Fibroblast of skin of right biceps (primary cell): ENCODE results near the gene CACNA1S.

Source experiments
- DNase-seq: peaks from one replicate; pipeline ENCODE4 v3.0.0-alpha.2; 2013

CACNA1S gene

DNA sequence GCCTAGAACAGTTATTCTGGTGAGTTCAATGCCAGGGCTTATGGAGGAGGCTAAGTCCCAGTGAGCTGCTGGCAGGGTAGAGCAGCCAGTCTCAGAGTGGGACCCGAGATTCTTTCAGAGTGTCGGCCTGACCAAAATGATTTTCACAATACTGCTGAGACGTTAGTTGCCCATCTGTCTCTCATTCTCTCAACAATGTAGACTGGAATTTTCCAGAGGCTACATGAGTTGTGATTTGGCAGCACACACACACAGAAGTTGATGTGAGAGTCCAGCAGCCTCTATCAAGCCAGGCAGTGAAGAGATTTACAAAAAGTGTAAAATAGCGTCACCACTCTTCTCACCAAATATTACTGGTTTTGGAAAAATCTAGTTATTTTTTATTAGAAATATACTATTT is 21.7 kb downstream of the CACNA1S start:
- DNase-seq = no peak

DNA sequence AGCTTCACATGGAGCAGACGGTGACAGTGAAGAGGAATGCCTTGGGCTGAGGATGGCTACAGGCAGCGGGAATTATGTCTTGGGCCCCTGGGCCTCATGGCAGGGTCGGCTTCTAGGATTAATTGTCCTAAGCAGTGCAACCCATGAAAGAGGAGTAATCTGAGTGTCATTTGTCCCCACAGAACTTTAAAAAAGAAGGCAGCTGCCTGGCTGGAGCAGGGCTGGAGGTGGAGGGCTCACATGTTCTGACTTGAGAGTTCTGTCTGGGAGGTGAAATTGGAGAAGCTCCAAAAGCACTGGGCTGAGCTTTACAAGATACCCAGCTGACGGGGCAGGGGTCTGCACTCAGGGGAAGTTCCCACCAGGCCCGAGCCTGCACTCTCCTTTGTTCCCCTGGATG is 22.6 kb downstream of the CACNA1S start:
- no peak for DNase-seq

DNA sequence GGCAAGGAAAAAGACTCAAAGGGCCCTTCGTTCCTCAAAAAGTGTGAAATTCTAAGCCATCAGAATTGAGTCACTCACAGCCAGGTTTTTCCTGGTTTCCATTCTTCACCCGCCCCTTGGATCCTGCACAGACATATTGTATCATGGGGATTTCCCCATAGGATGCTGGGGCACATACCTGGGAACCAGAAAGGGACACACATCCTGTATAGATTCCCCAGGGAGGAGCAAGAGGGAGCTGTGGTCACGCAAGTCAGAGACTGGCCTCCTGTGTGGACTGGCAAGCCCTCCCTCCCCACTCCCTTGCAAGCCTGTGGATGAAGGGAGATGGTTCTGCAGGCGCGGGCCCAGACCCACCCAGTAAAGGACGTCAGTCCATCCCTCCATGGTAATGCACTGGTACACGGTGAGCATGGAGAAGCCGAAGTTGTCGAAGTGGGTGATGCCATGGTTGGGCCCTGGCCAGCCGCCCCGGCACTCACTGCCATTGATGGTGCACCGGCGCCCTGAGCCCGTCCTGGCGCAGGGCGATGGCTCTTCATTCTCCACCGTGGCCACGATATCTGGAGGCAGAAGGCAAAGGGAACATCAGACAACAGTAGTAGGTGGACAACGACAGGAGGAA is 23.2 kb downstream of the CACNA1S start:
- DNase-seq = no peak

DNA sequence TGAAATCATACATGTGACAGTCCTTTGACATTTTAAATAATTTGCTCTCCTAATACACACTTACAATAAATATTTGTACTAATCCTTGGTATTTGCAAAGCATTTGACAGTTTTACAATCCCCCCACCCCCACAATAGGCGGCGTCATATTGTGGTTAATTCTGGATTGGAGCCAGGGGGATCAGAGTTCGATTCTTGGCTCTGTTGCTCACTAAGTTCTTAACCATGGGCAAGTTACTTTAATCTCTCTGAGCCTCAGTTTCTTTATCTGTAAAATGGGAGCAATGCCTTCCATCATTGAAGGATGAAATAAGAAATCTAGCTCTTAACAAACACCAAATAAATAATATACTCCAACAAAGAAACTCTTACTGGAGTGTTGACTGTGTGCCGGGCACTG is 23.8 kb downstream of the CACNA1S start:
- peak; percentile 19 for DNase-seq

DNA sequence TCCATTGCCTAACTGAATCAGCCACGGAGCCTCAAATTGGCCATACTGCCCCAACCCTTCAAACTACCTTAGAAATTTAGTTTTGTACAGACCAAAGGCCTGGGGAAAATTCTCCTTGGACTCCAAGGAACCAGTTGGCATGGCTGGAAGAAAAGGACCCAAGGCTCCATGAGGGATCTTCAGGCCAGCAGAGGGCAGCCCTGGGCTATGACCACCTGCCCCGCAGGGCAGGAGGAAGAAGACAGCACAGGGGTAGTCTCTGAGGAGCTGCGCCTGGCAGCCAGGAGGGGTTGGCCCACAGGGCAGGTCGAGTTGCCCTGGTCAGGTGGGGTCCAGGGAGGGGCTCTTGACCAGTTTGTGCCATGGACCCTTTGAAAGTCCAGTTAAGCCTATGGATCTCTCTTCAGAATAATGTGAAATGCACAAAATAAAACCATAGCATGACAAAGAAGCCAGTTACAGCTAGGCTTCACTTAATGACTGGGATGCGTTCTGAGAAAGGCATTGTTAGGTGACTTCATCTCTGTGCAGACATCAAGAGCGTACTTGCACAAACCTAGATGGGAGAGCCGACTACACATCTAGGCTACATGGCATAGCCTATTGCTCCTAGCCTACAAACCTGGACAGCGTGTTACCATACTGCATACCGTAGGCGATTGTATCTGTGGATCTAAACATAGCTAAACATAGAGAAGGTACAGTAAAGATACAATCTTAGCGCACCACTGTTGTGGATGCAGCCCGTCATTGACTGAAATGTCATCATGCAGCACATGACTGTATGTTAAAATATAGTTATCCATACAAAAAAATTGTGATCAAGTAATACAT is 26.1 kb downstream of the CACNA1S start:
- peak; percentile 20 for DNase-seq

DNA sequence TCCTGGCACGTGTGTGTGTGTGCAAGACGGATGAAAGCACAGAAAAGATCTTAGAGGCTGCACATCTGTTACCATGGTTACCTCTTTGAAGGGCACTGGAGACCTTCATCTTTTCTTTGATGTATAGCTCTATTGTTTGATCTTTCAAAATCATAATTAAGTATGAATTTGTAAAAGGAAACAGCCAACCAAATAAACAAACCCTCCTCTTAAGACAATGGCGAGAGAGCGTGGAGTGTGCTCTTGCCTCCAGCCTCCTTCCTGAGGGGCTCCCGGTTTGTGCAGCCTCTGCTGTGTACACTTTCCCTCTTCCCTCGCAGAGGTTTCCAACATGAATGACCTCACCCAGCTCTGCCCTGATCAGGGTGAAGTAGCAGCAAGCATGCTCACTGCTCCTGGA is 27.9 kb downstream of the CACNA1S start:
- DNase-seq = no peak

DNA sequence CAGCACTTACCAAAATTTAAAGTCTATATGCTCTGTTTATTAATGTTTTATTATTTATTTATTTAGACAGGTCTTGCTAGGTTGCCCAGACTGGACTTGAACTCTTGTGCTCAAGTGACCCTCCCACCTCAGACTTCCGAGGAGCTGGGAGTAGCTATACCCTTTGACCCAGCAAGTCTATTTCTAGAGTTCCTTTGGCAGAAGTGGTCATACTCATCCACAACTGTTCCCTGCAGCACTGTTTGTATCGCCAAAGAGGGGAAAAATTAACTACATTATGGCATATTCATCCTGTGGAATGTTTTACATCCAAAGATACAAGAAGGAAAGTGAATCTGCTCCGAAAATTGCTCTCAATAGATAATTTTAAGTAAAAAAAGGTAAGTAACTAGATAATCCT is 28.5 kb downstream of the CACNA1S start:
- no peak for DNase-seq

DNA sequence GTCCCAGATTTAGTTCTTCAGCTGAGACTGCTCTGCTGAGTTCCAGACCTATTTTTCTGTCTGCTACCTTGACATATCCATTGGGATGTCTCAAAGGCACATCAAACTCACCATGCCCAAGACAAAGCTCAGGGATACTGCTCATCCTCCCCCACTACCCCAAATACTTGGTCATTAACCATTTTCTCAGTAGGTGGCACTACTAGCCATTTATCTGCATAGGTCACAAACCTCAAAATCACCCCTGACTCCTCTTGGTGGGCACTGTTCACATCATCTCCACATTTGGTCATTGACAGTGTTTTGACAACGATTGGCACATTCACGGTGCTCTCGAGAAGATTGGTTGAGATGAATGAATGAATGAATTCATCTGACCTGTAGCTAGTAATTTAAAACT is 32.1 kb downstream of the CACNA1S start:
- no peak for DNase-seq

DNA sequence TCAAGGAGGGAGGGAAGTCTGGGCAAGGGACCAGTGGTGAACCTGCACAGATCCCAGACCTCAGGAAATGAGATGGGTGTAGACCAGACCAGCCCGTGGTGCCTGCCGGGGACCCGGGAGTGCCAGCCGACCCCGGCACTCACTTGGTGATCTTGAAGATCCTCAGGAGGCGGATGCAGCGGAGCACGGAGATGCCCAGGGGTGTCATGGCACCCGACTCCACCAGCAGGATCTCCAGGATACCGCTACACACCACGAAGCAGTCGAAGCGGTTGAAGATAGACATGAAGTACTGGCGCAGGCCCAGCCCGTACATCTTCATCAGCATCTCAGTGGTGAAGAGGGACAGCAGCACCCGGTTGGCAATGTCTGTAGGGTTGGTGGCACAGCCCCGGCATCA is 34.5 kb downstream of the CACNA1S start:
- no peak for DNase-seq

DNA sequence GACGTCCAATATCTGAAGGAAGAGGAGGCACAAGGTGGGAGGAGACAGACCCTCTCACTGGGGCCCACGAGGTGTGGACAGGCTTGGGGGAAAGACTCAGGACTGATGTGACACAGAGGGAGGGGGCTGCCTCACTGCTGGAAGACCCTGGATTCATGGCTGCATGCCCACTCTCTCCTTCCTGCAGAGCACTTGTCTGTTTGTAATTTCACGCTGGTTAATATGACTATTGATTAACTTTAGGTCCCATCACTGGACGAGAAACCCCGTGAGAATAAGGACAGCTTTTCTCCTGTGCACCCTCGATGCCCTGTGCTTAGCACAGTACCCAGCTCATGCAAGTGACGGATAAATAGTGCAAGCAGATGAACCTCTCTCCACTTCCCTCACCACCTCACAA is 35.1 kb downstream of the CACNA1S start:
- no peak for DNase-seq

DNA sequence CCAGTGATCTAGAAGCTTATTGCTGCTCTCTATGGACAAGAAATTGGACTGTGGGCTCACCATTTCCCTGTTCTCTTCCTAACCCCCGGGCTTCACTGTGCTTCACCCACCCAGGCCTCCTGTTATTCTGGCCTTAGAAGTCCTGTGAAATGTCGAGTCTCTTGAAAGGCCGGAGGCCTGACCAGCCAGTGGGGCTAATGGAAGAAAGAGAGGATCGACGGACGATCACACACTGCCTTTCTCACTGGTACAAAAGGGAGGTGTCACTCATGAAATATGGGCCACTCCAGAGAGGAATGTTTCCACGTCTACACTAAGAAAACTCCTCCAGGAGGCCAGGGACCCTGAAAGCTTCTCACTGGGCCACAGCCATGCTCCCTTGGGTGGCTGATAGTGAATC is 36.1 kb downstream of the CACNA1S start:
- no peak for DNase-seq

DNA sequence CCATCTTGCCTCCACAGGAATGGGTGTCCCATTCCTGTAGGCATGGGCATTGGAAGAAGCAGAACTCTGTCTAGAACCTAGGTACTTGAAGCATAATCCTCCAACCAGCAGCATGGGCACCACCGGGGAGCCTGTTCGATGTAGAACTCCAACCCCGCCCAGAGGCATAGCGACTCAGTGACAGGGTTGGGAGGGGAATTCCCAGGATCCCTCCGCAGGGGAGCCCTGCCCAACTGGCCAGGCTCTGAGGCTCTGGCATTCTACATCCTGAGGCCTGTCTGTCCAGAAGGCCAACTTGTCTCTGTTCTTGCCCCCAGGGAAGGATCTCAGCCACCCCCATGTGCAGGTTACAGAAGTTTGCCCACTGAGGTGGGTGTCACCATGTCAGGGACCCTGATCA is 38.2 kb downstream of the CACNA1S start:
- no peak for DNase-seq

DNA sequence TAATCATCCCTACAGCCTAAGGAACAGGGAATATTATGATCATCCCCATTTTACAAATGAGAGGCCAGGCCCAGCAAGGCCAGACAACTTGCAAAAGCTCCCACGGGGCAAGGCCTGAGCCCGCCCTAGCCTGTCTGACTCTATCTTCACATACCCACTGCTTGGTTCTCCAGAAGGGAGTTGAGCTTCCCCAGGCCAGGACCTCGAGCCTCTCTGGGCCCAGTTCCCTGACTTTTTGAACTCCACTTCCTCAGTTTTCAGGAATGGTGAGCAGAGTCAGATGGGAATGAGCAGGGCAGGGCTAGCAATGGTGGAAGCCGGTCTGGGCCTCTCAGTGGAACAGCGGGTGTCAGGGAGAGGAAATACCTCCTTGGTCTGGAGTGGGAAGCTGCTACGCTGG is 39.3 kb downstream of the CACNA1S start:
- DNase-seq = no peak

DNA sequence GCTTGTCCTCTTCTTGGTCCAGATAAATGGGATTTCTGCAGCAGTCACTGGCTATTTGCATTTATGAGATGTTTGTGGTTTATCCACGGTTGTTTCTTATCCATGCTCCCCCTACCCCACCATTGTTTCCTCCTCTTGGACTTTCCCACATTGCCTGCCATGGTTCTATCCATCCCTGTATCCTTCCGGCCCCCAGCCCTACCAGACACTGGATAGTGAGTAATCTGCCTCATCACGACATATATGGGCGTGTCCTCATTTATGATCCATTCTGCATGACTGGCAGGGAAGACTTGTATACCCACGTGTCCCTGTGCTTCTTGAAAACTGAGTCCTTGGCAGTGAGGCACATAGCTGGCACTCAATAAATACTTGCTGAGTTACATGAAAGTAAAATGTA is 40.1 kb downstream of the CACNA1S start:
- no peak for DNase-seq

DNA sequence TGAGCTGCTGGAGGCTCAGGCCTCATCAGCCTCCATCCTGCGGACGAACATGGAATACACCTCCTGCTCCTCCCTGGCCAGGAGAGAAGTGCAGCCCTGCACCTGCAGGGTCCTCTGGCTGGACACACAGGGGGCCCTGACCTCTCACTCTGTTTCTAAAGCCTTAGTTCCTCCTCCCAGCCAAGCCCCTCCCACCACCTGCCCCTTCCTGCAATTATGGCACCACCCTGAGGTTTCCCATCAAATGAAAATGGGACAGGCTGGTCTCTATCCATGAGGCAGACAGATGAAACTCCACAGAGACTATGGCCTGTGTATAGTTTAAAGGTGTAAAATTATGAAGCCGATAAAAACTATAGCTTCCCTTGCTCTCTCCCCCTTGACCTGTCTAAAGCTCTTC is 42.6 kb downstream of the CACNA1S start:
- DNase-seq = no peak

DNA sequence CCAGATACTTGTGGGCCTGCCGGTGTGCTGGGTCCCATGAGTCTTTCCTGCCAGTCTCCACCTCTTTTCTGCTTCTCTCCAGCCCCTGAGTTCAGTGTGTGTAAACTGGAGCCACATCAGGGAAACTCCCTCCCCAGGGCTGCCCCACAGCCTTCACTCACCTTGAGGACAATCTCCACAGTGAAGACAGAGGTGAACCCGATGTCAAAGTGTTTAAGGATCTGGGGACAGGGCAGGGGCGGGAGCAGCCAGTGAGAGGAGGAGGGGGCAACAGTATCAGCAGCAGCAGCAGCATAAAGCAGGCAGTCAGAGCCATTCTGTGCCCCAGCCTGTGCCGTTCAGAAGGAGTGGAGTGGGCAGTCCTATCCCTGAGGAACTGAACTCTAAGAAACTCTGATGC is 43.2 kb downstream of the CACNA1S start:
- no peak for DNase-seq

DNA sequence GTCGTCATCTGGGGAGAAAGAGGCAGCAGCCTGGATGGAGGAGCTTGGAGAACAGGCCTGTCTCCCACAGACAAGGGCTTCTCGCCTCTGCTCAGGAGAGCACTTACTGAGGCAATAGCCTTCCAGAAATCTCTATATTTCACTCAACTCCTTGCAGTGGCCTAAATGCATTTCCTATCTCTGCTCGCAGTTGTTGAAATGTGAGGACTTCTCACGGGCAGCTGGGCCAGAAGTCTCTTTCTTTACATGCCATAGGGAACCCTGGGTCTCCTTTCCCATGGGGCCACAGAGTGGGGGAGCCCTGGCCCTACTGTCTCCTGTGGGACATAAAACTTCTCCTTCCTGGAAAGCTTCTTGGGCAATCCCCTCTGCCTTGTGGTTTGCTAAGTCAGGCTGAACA is 45.2 kb downstream of the CACNA1S start:
- DNase-seq = no peak

DNA sequence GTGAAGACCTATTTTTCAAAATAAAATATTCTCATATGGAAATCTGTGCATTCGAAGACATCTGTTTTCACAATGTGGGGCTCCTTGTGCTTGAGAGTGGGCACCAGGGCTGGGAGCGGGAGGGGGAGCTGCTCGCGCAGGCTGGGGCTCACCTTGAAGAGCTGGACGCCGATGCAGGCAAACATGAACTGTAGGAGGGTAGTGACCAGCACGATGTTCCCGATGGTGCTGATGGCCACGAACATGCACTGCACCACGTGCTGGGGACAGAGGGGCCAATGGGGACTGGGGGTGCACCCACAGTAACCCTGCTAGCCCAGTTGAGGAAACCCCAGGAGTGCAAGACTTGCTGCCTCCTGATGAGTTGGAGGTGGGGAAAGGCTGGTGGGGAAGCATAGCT is 46.5 kb downstream of the CACNA1S start:
- no peak for DNase-seq

DNA sequence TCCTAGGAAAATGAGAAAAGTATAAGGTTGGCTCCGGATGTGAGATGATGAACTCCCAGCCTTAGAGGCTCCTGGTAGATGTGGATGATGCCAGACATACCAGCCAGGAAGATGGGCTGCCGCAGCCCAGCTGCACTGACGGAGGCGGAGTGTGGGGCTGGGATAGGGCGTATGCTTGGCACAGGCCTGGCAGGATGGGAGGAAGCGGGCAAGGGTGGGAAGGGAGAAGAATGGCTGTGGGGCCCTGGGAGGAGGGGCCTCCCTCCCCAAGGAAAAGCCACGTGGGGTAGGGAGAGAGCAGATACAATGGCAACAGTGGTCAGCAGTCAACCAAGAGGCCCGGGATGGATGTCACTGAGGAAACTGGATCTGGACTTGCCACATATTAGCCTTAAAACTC is 47.4 kb downstream of the CACNA1S start:
- no peak for DNase-seq

DNA sequence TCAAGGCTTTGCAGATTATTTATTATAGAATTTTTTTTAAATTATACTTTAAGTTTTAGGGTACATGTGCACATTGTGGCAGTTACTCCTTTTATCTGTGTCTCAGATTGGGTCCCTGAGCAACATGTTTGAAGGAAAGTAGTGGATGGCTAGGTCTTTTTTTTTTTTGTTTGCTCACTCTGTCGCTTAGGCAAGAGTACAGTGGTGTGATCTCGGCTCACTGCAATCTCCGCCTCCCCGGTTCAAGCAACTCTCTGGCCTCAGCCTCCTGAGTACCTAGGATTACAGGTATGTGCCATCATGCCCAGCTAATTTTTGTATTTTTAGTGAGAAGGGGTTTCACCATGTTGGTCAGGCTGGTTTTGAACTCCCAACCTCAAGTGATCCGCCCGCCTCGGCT is 49.1 kb downstream of the CACNA1S start:
- no peak for DNase-seq

DNA sequence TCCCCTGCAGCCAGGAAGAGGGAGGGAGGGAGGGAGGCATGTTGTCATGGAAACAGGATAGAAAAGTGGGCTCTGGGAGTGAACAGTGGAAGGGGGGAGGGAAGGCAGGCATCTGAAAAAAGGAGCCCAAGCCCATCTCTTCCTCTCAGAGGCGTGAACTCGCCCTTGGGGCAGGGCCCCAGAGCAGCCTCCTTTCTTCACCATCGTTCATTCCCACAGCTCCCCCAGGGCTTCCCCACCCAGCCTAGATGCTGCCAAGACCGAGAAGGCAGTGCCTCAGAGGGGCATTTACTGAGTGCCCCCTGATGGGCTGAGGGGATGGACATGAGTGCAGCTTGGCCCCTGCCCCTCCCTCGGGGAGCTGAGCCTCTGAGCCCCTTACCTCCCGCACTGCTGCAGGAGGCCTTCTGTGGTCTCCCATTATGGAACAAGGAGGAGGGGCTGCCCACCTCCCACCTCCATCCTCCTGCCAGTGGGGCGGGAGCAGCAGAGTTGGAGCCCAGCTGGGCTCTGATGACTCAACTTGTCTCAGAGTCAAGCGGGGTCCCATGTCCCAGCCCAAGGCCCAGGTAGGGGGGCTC is 49.6 kb downstream of the CACNA1S start:
- no peak for DNase-seq

DNA sequence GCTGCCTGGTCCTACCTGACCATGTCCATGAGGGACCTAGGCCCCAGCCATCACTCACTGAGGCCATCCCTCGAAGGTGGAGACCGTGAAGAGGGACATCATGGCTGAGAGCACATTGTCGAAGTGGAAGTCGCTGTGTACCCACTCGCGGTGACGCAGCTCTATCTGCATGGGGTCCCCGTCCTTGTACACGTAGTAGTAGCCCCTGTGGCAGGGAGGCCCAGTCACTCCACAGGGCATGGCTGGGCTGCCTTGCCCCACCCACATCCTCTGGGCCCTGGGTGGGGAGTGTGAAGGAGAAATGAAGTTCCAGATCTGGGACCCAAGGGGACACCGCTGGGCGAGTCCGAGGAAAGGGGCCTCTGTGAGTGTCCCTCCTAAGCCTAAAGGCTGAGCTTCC is 50.3 kb downstream of the CACNA1S start:
- DNase-seq = no peak

DNA sequence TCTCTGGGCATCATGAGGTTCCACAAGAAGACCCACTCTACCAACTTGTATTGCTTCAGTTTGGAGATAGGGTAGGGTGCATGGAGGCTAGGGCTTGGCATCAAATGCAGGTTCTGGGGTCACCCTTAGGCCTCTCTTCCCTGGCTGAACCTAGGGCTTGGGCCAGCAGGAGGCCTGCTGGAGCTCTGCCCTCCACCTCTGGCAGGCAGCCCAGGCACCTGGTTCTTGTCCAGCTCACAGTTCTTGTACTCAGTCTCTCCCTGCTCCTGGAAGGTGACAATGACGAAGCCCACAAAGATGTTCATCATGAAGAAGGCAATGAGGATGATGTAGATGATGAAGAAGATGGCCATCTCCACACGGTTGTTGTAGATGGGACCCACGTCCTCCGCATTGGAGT is 51.2 kb downstream of the CACNA1S start:
- no peak for DNase-seq

DNA sequence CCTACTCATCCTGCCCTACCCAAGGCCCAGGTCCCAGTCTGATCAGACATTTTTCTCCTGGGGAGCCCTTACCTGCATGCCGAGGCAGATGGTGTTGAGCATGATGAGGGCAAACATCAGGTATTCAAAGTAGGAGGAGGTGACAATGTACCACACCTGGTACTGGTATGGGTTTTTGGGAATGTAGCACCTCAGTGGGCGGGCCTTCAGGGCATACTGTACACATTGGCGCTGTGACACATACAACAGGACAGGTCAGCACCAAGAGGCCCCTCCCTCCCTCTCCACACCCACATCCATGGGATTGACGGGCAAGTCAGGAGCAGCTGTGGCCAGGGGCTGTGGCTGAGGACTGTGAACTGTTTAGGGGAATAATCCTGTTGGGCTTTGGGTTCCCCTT is 51.6 kb downstream of the CACNA1S start:
- DNase-seq = no peak
